GM12878 (cell line): Measurements from ENCODE around the gene TIMM10. TPM values are rescaled to one million over a fixed set of nuclear protein-coding genes. Genes with fewer than 3 reads are reported as not detected.
A peak's percentile ranks its signal among the peaks of the same experiment; 100 is the strongest.

Experiments
- ATAC-seq: fragments of 200-7000 bp; cut with Tn5 transposase; 3 replicates; pipeline ENCODE4 v1.9.1; 2020; ENCODE audit warnings: mild to moderate bottlenecking, moderate library complexity
- BruUV-seq: library from RNA; stranded (reverse); fragments of 400-500 nt; replicated peaks from 2 replicates; lab custom pipeline; 2021; lab: Mats Ljungman, UMichigan
- CTCF ChIA-PET: fragments of 300-600 bp; sonication (Branson Sonifier 250); formaldehyde crosslinking; extraction: SDS; loops from one replicate; lab custom pipeline; 2021; ENCODE audit warnings: inconsistent platforms; lab: Yijun Ruan, JAX
- POLR2A ChIA-PET: fragments of 350-600 bp; formaldehyde crosslinking; extraction: SDS; loops from one replicate; lab custom pipeline; 2021; ENCODE audit warnings: inconsistent platforms; lab: Charles Lee
- RAD21 ChIA-PET: fragments of 300-600 bp; sonication (Branson Sonifier 250); formaldehyde crosslinking; loops from one replicate; lab custom pipeline; 2023; ENCODE audit warnings: antibody characterized with exemption; ENCODE audit not compliant: unreplicated experiment; lab: Charles Lee
- SMC1A ChIA-PET: fragments of 300-600 bp; sonication (Branson Sonifier 250); formaldehyde crosslinking; loops from one replicate; lab custom pipeline; 2023; ENCODE audit not compliant: unreplicated experiment, uncharacterized antibody; lab: Charles Lee
- DNase-seq: peaks from one replicate; pipeline ENCODE4 v3.0.0-alpha.2; 2011; ENCODE audit warnings: low read depth, low spot score
- FAIRE-seq: peaks from 3 replicates; lab custom pipeline; 2011; peaks lifted over from hg19 to GRCh38; lab: Jason Lieb, UNC
- H2AFZ ChIP-seq: 2 replicates; pipeline ENCODE4 v1.6.0; 2011; ENCODE audit warnings: low read depth, low read length, control low read depth; ENCODE audit not compliant: control insufficient read depth
- H3K27ac ChIP-seq: 2 replicates; pipeline ENCODE4 v1.5.1; 2011; ENCODE audit warnings: control low read depth; ENCODE audit not compliant: control insufficient read depth, insufficient read depth
- H3K27me3 ChIP-seq, 2 experiments: replicated peaks in 1 of 2; 2 replicates each; pipeline versions ENCODE4 v1.6.0 to v1.6.1; 2011; ENCODE audit warnings: low read length in 1 of 2; ENCODE audit not compliant: control insufficient read depth in 2 of 2, insufficient read depth in 2 of 2
- H3K36me3 ChIP-seq, 2 experiments: 2 replicates each; pipeline ENCODE4 v1.5.1; 2011; ENCODE audit warnings: low read length in 1 of 2; ENCODE audit not compliant: control insufficient read depth in 2 of 2, insufficient read depth in 2 of 2
- H3K4me1 ChIP-seq: 2 replicates; pipeline ENCODE4 v1.6.1; 2011; ENCODE audit warnings: mild to moderate bottlenecking, low read length, moderate library complexity, mixed read lengths; ENCODE audit not compliant: control insufficient read depth, insufficient read depth
- H3K4me2 ChIP-seq: 2 replicates; pipeline ENCODE4 v1.6.0; 2011; ENCODE audit warnings: control low read depth; ENCODE audit not compliant: control insufficient read depth, insufficient read depth
- H3K4me3 ChIP-seq: fragments of 200-600 bp; sonication (generic); 2 replicates; pipeline ENCODE4 v1.5.1; 2016
- H3K79me2 ChIP-seq: 2 replicates; pipeline ENCODE4 v1.6.0; 2011; ENCODE audit warnings: low read length; ENCODE audit not compliant: control insufficient read depth, insufficient read depth
- H3K9ac ChIP-seq: 2 replicates; pipeline ENCODE4 v1.8.0; 2011; ENCODE audit warnings: low read length, control low read depth, mixed read lengths; ENCODE audit not compliant: control insufficient read depth, insufficient read depth
- H3K9me3 ChIP-seq: replicated peaks from 3 replicates; pipeline ENCODE4 v1.5.1; 2011; ENCODE audit warnings: mild to moderate bottlenecking, low read length; ENCODE audit not compliant: control insufficient read depth, insufficient read depth
- H4K20me1 ChIP-seq: 2 replicates; pipeline ENCODE4 v1.6.0; 2011; ENCODE audit not compliant: control insufficient read depth, insufficient read depth
- BRCA1 ChIP-seq: IDR thresholded peaks from 2 replicates; pipeline ENCODE4 v1.6.1; 2011; ENCODE audit warnings: low read depth, low read length, improper control_type of control experiment
- CBX5 ChIP-seq: sonication (generic); IDR thresholded peaks from 2 replicates; pipeline ENCODE4 v1.6.1; 2016; ENCODE audit warnings: low read depth, moderate library complexity, mild to moderate bottlenecking, inconsistent platforms
- EZH2 ChIP-seq: IDR thresholded peaks from 2 replicates; pipeline ENCODE4 v1.6.1; 2012; ENCODE audit warnings: low read depth, mild to moderate bottlenecking, control low read depth, inconsistent platforms, low read length, borderline replicate concordance; ENCODE audit not compliant: control insufficient read depth
- HDAC2 ChIP-seq: fragments of 200-600 bp; sonication (generic); IDR thresholded peaks from 2 replicates; pipeline ENCODE4 v1.6.1; 2017
- IKZF1 ChIP-seq: fragments of 450-650 bp; conservative IDR thresholded peaks from 2 replicates; pipeline ENCODE4 v1.6.1; 2017; ENCODE audit warnings: antibody characterized with exemption, mild to moderate bottlenecking
- IRF4 ChIP-seq: IDR thresholded peaks from 2 replicates; pipeline ENCODE4 v1.6.1; 2011; ENCODE audit warnings: low read depth, low read length
- KLF5 ChIP-seq: fragments of 450-650 bp; IDR thresholded peaks from 2 replicates; pipeline ENCODE4 v1.6.1; 2014; ENCODE audit warnings: mild to moderate bottlenecking; ENCODE audit not compliant: partially characterized antibody
- POU2F2 ChIP-seq: IDR thresholded peaks from 3 replicates; pipeline ENCODE4 v1.6.1; 2011; ENCODE audit warnings: low read depth, mild to moderate bottlenecking, low read length, borderline replicate concordance
- RCOR1 ChIP-seq: conservative IDR thresholded peaks from 2 replicates; pipeline ENCODE4 v1.6.1; 2012; ENCODE audit warnings: low read depth, low read length, improper control_type of control experiment
- SMARCA5 ChIP-seq: fragments of 450-650 bp; IDR thresholded peaks from 2 replicates; pipeline ENCODE4 v1.6.1; 2017; ENCODE audit warnings: mild to moderate bottlenecking
- SMC3 ChIP-seq: IDR thresholded peaks from 2 replicates; pipeline ENCODE4 v1.6.1; 2011; ENCODE audit warnings: low read length, improper control_type of control experiment, borderline replicate concordance
- ZNF384 ChIP-seq: IDR thresholded peaks from 2 replicates; pipeline ENCODE4 v1.6.1; 2012; ENCODE audit warnings: low read depth, mild to moderate bottlenecking, low read length, improper control_type of control experiment, borderline replicate concordance
- WGBS: methylation state at CpG from one replicate; pipeline ENCODE4 v1.1.6; 2016; ENCODE audit warnings: low lambda C conversion rate; ENCODE audit not compliant: insufficient replicate concordance, insufficient coverage; ENCODE audit errors: missing lambda C conversion rate; 5-methylcytosine and 5-hydroxymethylcytosine counted together
- in situ Hi-C: fragments of 300-500 bp; cut with MboI; formaldehyde crosslinking; loops from 9 replicates; pipeline ENCODE4 v1.14.3; 2018; ENCODE audit warnings: mixed read lengths
- intact Hi-C: fragments of 100-400 bp; cut with micrococcal nuclease; formaldehyde crosslinking; loops from one replicate; pipeline ENCODE4 v1.14.2; 2022; ENCODE audit not compliant: unreplicated experiment
- polyA plus RNA-seq, 11 experiments: library from polyadenylated mRNA; depleted of rRNA in 4 of 11; unstranded in 6 of 11; stranded (reverse) in 5 of 11; fragments of >200 nt; fragmentation: Nextera tagmentation in 4 of 11; fragmentation: Illumina TruSeq in 1 of 11; extraction: Ambion mirVana in 4 of 11; extraction: Trizol in 1 of 11; gene quantifications; 1 replicate in 1 of 11; 2 replicates in 10 of 11; pipeline versions ENCODE4 v1.2.1 to v1.2.3, GENCODE V29; 2011 to 2016; ENCODE audit warnings: inconsistent platforms in 2 of 11, missing spikeins in 2 of 11, low read depth in 1 of 11
- total RNA-seq, 4 experiments: library from RNA; depleted of rRNA in 3 of 4; stranded (reverse); fragments of >200 nt in 3 of 4; fragmentation: Illumina TruSeq in 1 of 4; extraction: Trizol in 1 of 4; gene quantifications; 2 replicates each; pipeline versions ENCODE4 v1.2.1 to v1.2.3, GENCODE V29; 2013 to 2021
- TF ChIP-seq, protein P1 (sequence below): fragments of 450-650 bp; IDR thresholded peaks from 2 replicates; pipeline ENCODE4 v1.6.1; 2018; ENCODE audit warnings: mild to moderate bottlenecking, low read depth, moderate library complexity; ENCODE audit not compliant: partially characterized antibody
- TF ChIP-seq, protein P2 (sequence below): fragments of 450-650 bp; IDR thresholded peaks from 2 replicates; pipeline ENCODE4 v1.6.1; 2016; ENCODE audit warnings: mild to moderate bottlenecking
- TF ChIP-seq, protein P3 (sequence below), 3 experiments: IDR thresholded peaks in 2 of 3; conservative IDR thresholded peaks in 1 of 3; 2 replicates each; pipeline ENCODE4 v1.5.1; 2011; ENCODE audit warnings: low read depth in 3 of 3, low read length in 3 of 3, mild to moderate bottlenecking in 3 of 3, control low read depth in 2 of 3, moderate library complexity in 2 of 3, inconsistent platforms in 1 of 3, mixed read lengths in 1 of 3; ENCODE audit not compliant: control insufficient read depth in 2 of 3, insufficient read depth in 1 of 3; ENCODE audit errors: extremely low read depth in 1 of 3
- TF ChIP-seq, protein P4 (sequence below): IDR thresholded peaks from 2 replicates; pipeline ENCODE4 v1.6.1; 2011; ENCODE audit warnings: low read depth, mild to moderate bottlenecking, low read length, moderate library complexity, borderline replicate concordance; ENCODE audit errors: extremely low read depth

TIMM10 gene
- total and polyA plus RNA-seq, 10 of the 15 experiments (the other 5 are each of a cell fraction or from before 2014, with no cell fraction given) = 148 to 898 (median 206) TPM

DNA sequence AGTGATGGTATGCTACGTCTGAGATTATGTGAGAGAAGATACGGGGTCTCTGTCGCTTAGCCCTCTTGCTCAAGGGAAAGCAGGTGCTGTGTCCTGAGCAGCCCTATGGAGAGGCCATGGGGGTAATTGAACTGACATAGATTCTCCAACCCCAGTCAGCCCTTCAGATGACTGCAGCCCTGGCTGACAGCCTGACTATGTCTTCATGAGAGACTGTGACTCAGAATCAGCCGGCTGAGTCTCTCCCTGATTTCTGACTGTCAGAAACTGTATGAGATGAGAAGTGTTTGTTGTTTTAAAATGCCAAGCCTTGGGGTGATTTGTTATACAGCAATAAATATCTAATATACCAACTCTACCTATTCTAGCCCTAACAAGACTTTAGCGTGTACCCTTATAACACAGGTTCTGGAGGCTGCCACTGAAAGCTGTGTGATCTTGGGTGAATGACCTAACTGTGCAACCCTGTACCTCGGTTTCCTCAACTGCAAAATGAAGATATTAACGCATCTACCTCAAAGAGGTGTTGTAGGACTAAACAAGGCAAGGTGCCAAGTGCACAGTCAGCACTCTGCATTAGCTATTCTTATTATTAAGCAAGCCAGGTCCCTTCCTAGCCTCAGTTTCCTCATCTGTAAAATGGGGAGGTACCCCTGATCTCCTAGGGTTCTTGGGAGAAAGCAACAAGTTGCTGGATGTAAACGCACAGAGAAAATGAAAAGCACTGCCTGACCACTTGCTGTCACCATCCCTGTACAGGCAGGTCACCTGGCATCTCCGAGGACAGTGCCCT, 39.9 kb downstream of the TIMM10 start:
- intact Hi-C loops = no loop called here
- ATAC-seq (no peak), DNase-seq (no peak), FAIRE-seq (no peak)
- H3K9ac ChIP-seq = no peak overlapping the region
- in situ Hi-C loops = loop anchor here (5.0 to 25.0 kb wide), 3 partner anchors 37 to 653 kb away; no protein-coding TSS in a partner anchor
- no peak overlapping the region for H3K4me3 ChIP-seq
- no peaks in the 10 kb centered on the region for H3K79me2 ChIP-seq
- no peak overlapping the region for H2AFZ ChIP-seq
- SMC1A ChIA-PET = interaction anchor here (1.6 to 7.5 kb wide), 3 partner anchors 24 to 150 kb away, joined by 11 to 130 read pairs (median 47); partner anchors contain the start of genes SLC43A1 and TIMM10
- BruUV-seq = TSS peak; percentile 41
- POLR2A ChIA-PET = no interaction called here
- H3K4me2 ChIP-seq = no peak overlapping the region
- RAD21 ChIA-PET = interaction anchor here (1.6 to 4.8 kb wide), 4 partner anchors 26 to 150 kb away, joined by 7 to 133 read pairs (median 29); partner anchors contain the start of genes SLC43A1 and TIMM10
- no peaks in the 10 kb centered on the region for H3K9me3 ChIP-seq
- H3K27me3 ChIP-seq = no peaks in the 10 kb centered on the region
- H3K36me3 ChIP-seq = peaks cover 3 to 7% of the 10 kb centered on the region in 2 experiments
- WGBS = 98% methylated on average over 9 of the region's 9 CpGs
- CTCF ChIA-PET = interaction anchor here (0.6 to 11.8 kb wide), 10 partner anchors 11 to 151 kb away, joined by 3 to 396 read pairs (median 8); partner anchors contain the start of genes RTN4RL2, SLC43A1 and TIMM10
- no peaks in the 10 kb centered on the region for H4K20me1 ChIP-seq
- H3K4me1 ChIP-seq = no peaks in the 10 kb centered on the region
- H3K27ac ChIP-seq = no peak overlapping the region
- no peak for TF ChIP-seq SMC3
- TF ChIP-seq IKZF1 = no peak
- TF ChIP-seq HDAC2 = no peak
- TF ChIP-seq, protein P1, sequence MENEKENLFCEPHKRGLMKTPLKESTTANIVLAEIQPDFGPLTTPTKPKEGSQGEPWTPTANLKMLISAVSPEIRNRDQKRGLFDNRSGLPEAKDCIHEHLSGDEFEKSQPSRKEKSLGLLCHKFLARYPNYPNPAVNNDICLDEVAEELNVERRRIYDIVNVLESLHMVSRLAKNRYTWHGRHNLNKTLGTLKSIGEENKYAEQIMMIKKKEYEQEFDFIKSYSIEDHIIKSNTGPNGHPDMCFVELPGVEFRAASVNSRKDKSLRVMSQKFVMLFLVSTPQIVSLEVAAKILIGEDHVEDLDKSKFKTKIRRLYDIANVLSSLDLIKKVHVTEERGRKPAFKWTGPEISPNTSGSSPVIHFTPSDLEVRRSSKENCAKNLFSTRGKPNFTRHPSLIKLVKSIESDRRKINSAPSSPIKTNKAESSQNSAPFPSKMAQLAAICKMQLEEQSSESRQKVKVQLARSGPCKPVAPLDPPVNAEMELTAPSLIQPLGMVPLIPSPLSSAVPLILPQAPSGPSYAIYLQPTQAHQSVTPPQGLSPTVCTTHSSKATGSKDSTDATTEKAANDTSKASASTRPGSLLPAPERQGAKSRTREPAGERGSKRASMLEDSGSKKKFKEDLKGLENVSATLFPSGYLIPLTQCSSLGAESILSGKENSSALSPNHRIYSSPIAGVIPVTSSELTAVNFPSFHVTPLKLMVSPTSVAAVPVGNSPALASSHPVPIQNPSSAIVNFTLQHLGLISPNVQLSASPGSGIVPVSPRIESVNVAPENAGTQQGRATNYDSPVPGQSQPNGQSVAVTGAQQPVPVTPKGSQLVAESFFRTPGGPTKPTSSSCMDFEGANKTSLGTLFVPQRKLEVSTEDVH = no peak
- no peak for TF ChIP-seq EZH2
- no peak for TF ChIP-seq IRF4
- TF ChIP-seq RCOR1 = no peak
- TF ChIP-seq CBX5 = no peak
- TF ChIP-seq, protein P2, sequence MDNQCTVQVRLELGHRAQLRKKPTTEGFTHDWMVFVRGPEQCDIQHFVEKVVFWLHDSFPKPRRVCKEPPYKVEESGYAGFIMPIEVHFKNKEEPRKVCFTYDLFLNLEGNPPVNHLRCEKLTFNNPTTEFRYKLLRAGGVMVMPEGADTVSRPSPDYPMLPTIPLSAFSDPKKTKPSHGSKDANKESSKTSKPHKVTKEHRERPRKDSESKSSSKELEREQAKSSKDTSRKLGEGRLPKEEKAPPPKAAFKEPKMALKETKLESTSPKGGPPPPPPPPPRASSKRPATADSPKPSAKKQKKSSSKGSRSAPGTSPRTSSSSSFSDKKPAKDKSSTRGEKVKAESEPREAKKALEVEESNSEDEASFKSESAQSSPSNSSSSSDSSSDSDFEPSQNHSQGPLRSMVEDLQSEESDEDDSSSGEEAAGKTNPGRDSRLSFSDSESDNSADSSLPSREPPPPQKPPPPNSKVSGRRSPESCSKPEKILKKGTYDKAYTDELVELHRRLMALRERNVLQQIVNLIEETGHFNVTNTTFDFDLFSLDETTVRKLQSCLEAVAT = no peak
- TF ChIP-seq, protein P3, sequence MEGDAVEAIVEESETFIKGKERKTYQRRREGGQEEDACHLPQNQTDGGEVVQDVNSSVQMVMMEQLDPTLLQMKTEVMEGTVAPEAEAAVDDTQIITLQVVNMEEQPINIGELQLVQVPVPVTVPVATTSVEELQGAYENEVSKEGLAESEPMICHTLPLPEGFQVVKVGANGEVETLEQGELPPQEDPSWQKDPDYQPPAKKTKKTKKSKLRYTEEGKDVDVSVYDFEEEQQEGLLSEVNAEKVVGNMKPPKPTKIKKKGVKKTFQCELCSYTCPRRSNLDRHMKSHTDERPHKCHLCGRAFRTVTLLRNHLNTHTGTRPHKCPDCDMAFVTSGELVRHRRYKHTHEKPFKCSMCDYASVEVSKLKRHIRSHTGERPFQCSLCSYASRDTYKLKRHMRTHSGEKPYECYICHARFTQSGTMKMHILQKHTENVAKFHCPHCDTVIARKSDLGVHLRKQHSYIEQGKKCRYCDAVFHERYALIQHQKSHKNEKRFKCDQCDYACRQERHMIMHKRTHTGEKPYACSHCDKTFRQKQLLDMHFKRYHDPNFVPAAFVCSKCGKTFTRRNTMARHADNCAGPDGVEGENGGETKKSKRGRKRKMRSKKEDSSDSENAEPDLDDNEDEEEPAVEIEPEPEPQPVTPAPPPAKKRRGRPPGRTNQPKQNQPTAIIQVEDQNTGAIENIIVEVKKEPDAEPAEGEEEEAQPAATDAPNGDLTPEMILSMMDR (IDR thresholded peaks at IDR 0.05 in 2 of 3, conservative IDR thresholded peaks at IDR 0.05 in 1 of 3; ENCODE audit: control insufficient read depth in 2 of 3, extremely low read depth in 1 of 3, insufficient read depth in 1 of 3, low read depth in 3 of 3, low read length in 3 of 3) = no peak
- TF ChIP-seq ZNF384 = no peak
- TF ChIP-seq, protein P4, sequence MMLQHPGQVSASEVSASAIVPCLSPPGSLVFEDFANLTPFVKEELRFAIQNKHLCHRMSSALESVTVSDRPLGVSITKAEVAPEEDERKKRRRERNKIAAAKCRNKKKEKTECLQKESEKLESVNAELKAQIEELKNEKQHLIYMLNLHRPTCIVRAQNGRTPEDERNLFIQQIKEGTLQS = no peak
- TF ChIP-seq BRCA1 = no peak
- TF ChIP-seq POU2F2 = no peak
- TF ChIP-seq KLF5 = no peak
- no peak for TF ChIP-seq SMARCA5
